HepG2 (cell line): ENCODE data around the gene MTG1. TPM values are rescaled to one million over a fixed set of nuclear protein-coding genes. Genes with fewer than 3 reads are reported as not detected.

ENCODE experiments used
- ATAC-seq: fragments of 200-7000 bp; cut with Tn5 transposase; 3 replicates; pipeline ENCODE4 v1.9.1; 2020; ENCODE audit warnings: mild to moderate bottlenecking, moderate library complexity
- BruUV-seq: library from RNA; stranded (reverse); fragments of 400-500 nt; replicated peaks from 2 replicates; lab custom pipeline; 2021; lab: Mats Ljungman, UMichigan
- CTCF ChIA-PET: fragments of 300-600 bp; formaldehyde crosslinking; extraction: SDS; loops from one replicate; lab custom pipeline; 2021; ENCODE audit warnings: low total read pairs, inconsistent platforms, low intra/inter-chr PET ratio; lab: Yijun Ruan, JAX
- POLR2A ChIA-PET: fragments of 350-600 bp; sonication (Branson Sonifier 250); formaldehyde crosslinking; loops from one replicate; lab custom pipeline; 2020; ENCODE audit warnings: antibody characterized with exemption, inconsistent platforms; lab: Yijun Ruan, JAX
- DNase-seq: peaks from one replicate; pipeline ENCODE4 v3.0.0-alpha.2; 2015; ENCODE audit warnings: low spot score
- FAIRE-seq: peaks from 3 replicates; lab custom pipeline; 2011; peaks lifted over from hg19 to GRCh38; lab: Jason Lieb, UNC
- H2AFZ ChIP-seq: one replicate; pipeline ENCODE4 v1.6.1; 2011; ENCODE audit warnings: low read length, inconsistent platforms
- H3K27ac ChIP-seq: fragments of 300-600 bp; 3 replicates; pipeline ENCODE4 v1.8.0; 2011; ENCODE audit warnings: mixed run types, mild to moderate bottlenecking, mixed read lengths, low read length, inconsistent platforms; ENCODE audit not compliant: insufficient read depth; ENCODE audit errors: extremely low read length
- H3K27me3 ChIP-seq, 2 experiments: fragments of 200-600 bp in 1 of 2; 2 replicates in 1 of 2; 3 replicates in 1 of 2; pipeline versions ENCODE4 v1.6.0 to v1.8.0; 2011; ENCODE audit warnings: low read length in 2 of 2, mild to moderate bottlenecking in 2 of 2, moderate library complexity in 2 of 2, inconsistent platforms in 1 of 2; ENCODE audit not compliant: insufficient read depth in 2 of 2, control insufficient read depth in 1 of 2
- H3K36me3 ChIP-seq, 2 experiments: fragments of 200-600 bp in 1 of 2; replicated peaks in 1 of 2; 2 replicates in 1 of 2; 3 replicates in 1 of 2; pipeline versions ENCODE4 v1.5.1 to v1.8.0; 2011; ENCODE audit warnings: low read length in 2 of 2, inconsistent platforms in 1 of 2; ENCODE audit not compliant: insufficient read depth in 2 of 2, control insufficient read depth in 1 of 2
- H3K4me1 ChIP-seq: 2 replicates; pipeline ENCODE4 v1.5.1; 2012; ENCODE audit warnings: low read length, inconsistent platforms; ENCODE audit not compliant: insufficient read depth
- H3K4me2 ChIP-seq: 2 replicates; pipeline ENCODE4 v1.6.0; 2011; ENCODE audit warnings: low read depth, low read length, inconsistent platforms
- H3K4me3 ChIP-seq, 3 experiments: fragments of 200-600 bp in 1 of 3; sonication (generic), shearing (Covaris generic) in 1 of 3; replicated peaks in 1 of 3; 2 replicates each; pipeline ENCODE4 v1.5.1; 2011 to 2016; ENCODE audit warnings: low read length in 3 of 3, inconsistent platforms in 2 of 3, low read depth in 2 of 3, mild to moderate bottlenecking in 2 of 3, control low read depth in 1 of 3, mixed read lengths in 1 of 3; ENCODE audit not compliant: insufficient read depth in 1 of 3
- H3K79me2 ChIP-seq: one replicate; pipeline ENCODE4 v1.6.1; 2011; ENCODE audit warnings: low read length, inconsistent platforms; ENCODE audit not compliant: insufficient read depth
- H3K9ac ChIP-seq: 2 replicates; pipeline ENCODE4 v1.6.0; 2011; ENCODE audit warnings: mild to moderate bottlenecking, low read depth, low read length, inconsistent platforms; ENCODE audit not compliant: insufficient read depth
- H3K9me3 ChIP-seq: 2 replicates; pipeline ENCODE4 v1.5.1; 2012; ENCODE audit warnings: mild to moderate bottlenecking, low read length
- H4K20me1 ChIP-seq: 2 replicates; pipeline ENCODE4 v1.6.0; 2011; ENCODE audit warnings: inconsistent platforms, mild to moderate bottlenecking, low read length, moderate library complexity; ENCODE audit not compliant: insufficient read depth
- ELK4 ChIP-seq: sonication (generic); formaldehyde crosslinking; IDR thresholded peaks from 2 replicates; pipeline ENCODE4 v1.9.0; 2021; ENCODE audit warnings: missing genetic modification reagents, borderline replicate concordance
- KLF16 ChIP-seq, 2 experiments: sonication (generic) in 1 of 2; formaldehyde crosslinking in 1 of 2; IDR thresholded peaks; 2 replicates each; pipeline versions ENCODE4 v1.6.1 to v1.8.0; 2016 to 2023; ENCODE audit warnings: missing genetic modification reagents in 2 of 2, missing compliant biosample characterization in 1 of 2
- MBD4 ChIP-seq: IDR thresholded peaks from 2 replicates; pipeline ENCODE4 v1.6.1; 2012; ENCODE audit warnings: low read length, inconsistent platforms, borderline replicate concordance
- PBX3 ChIP-seq: sonication (generic); formaldehyde crosslinking; IDR thresholded peaks from 2 replicates; pipeline ENCODE4 v1.8.1; 2023; ENCODE audit warnings: missing genetic modification reagents, inconsistent platforms, borderline replicate concordance
- SALL1 ChIP-seq: sonication (generic); formaldehyde crosslinking; IDR thresholded peaks from 2 replicates; pipeline ENCODE4 v1.8.0; 2022; ENCODE audit warnings: mild to moderate bottlenecking, missing genetic modification reagents
- TBX3 ChIP-seq: fragments of 450-650 bp; IDR thresholded peaks from 2 replicates; pipeline ENCODE4 v1.6.1; 2017; ENCODE audit warnings: antibody characterized with exemption, mild to moderate bottlenecking, inconsistent platforms, borderline replicate concordance
- ZBTB7B ChIP-seq: sonication (generic); formaldehyde crosslinking; IDR thresholded peaks from 2 replicates; pipeline ENCODE4 v1.4.0; 2020; ENCODE audit warnings: missing genetic modification reagents
- ZNF235 ChIP-seq: sonication (generic); formaldehyde crosslinking; IDR thresholded peaks from 2 replicates; pipeline ENCODE4 v1.8.1; 2023; ENCODE audit warnings: mild to moderate bottlenecking, missing genetic modification reagents, borderline replicate concordance
- ZXDC ChIP-seq: sonication (generic); formaldehyde crosslinking; IDR thresholded peaks from 2 replicates; pipeline ENCODE4 v1.5.0; 2020; ENCODE audit warnings: mild to moderate bottlenecking, missing genetic modification reagents
- WGBS: methylation state at CpG from one replicate; pipeline ENCODE4 v1.1.6; 2017; ENCODE audit warnings: low lambda C conversion rate; 5-methylcytosine and 5-hydroxymethylcytosine counted together
- in situ Hi-C: cut with HindIII; loops from 2 replicates; pipeline ENCODE4 v1.10.0; 2017; ENCODE audit warnings: low pct_unique_long_range_greater_than_20kb; ENCODE audit not compliant: extremely low pct_ligation_motif_present
- intact Hi-C: fragments of 100-400 bp; cut with micrococcal nuclease; formaldehyde crosslinking; loops from one replicate; pipeline ENCODE4 v1.10.0; 2022; ENCODE audit not compliant: unreplicated experiment
- polyA plus RNA-seq, 8 experiments: library from polyadenylated mRNA; depleted of rRNA in 3 of 8; stranded (reverse) in 7 of 8; unstranded in 1 of 8; fragments of >200 nt; fragmentation: Illumina TruSeq in 4 of 8; extraction: Trizol in 4 of 8; gene quantifications; 2 replicates each; pipeline versions ENCODE4 v1.2.1 to v1.2.3, GENCODE V29; 2011 to 2016; ENCODE audit warnings: low read depth in 4 of 8, missing spikeins in 1 of 8, mixed read lengths in 1 of 8; ENCODE audit not compliant: insufficient read depth in 1 of 8
- total RNA-seq, 5 experiments: library from RNA; depleted of rRNA; stranded (reverse); fragments of >200 nt; fragmentation: Illumina TruSeq; extraction: Trizol; gene quantifications; 2 replicates each; pipeline ENCODE4 v1.2.3, GENCODE V29; 2016; ENCODE audit warnings: low read depth in 1 of 5

The MTG1 gene
- total and polyA plus RNA-seq, 2 of the 13 experiments (the other 11 are each of a cell fraction or from before 2014, with no cell fraction given): 42.0 to 103 TPM

DNA sequence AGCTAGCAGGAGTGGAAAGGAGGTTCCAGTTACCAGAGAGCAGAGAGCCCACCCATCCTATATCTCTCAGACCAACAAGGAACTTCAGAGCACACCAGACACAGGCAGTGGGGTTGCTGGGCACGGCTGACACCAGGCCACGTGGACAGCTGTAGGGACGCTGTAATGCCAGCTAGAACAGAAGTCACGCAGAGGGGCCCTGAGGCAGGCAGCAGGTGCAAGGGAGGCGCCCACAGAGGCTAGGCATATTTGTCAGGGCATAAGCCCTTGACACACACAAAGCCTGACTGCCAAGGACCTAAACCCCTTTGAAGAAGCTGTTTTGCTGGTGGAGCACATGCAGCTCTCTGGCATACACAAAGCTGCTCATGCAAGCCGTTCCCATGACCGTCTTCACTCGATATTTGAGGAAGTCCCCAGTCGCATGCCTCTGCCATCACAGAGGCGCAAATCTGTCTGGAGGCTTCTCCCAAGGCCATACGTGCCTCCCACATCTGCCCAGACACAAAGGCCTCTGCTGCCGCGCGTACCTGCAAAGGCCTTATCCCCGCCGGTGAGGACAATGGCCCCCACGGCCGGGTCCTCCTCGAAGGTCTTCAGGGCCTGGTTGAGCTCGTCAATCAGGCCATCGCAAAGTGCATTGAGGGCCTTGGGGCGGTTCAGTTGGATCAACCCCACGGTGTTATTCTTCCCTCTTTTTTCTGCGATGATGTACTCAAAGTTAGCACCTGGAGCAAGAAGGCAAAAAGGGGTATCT, 23.7 kb upstream of the MTG1 start:
- Histone ChIP-seq H3K27me3 (no peaks in the 10 kb centered on the region), H3K4me2 (no peak overlapping the region), H3K27ac (no peak overlapping the region), H3K4me3 (no peak overlapping the region), H3K36me3 (peaks cover 29 to 49% of the 10 kb centered on the region in 2 experiments), H3K9ac (no peak overlapping the region), H3K9me3 (no peaks in the 10 kb centered on the region), H4K20me1 (no peaks in the 10 kb centered on the region), H2AFZ (no peak overlapping the region), H3K79me2 (peaks cover 5% of the 10 kb centered on the region), H3K4me1 (peaks cover 18% of the 10 kb centered on the region)
- CTCF ChIA-PET: no interaction called here
- DNase-seq: no peak
- no peak for FAIRE-seq
- intact Hi-C loops: loop anchor here (10.0 kb wide), 1 partner anchor 45 kb away; no protein-coding TSS in a partner anchor
- no peak for ATAC-seq
- POLR2A ChIA-PET: interaction anchor here (4.5 kb wide), 1 partner anchor 11 kb away, joined by 55 read pairs; the partner anchor contains the start of gene FUOM
- BruUV-seq: TSS peak; percentile 47
- TF ChIP-seq ELK4 (CRISPR knock-in tag) (no peak), MBD4 (no peak), PBX3 (CRISPR knock-in tag) (no peak), KLF16 (CRISPR knock-in tag; IDR thresholded peaks at IDR 0.05) (no peak), ZXDC (CRISPR knock-in tag) (no peak), ZBTB7B (no peak), SALL1 (no peak), TBX3 (no peak), ZNF235 (CRISPR knock-in tag) (no peak)
- WGBS: 98% methylated on average over 22 of the region's 24 CpGs
- in situ Hi-C loops: no loop called here
